ENCODE results near the gene RTRAF.

DNA sequence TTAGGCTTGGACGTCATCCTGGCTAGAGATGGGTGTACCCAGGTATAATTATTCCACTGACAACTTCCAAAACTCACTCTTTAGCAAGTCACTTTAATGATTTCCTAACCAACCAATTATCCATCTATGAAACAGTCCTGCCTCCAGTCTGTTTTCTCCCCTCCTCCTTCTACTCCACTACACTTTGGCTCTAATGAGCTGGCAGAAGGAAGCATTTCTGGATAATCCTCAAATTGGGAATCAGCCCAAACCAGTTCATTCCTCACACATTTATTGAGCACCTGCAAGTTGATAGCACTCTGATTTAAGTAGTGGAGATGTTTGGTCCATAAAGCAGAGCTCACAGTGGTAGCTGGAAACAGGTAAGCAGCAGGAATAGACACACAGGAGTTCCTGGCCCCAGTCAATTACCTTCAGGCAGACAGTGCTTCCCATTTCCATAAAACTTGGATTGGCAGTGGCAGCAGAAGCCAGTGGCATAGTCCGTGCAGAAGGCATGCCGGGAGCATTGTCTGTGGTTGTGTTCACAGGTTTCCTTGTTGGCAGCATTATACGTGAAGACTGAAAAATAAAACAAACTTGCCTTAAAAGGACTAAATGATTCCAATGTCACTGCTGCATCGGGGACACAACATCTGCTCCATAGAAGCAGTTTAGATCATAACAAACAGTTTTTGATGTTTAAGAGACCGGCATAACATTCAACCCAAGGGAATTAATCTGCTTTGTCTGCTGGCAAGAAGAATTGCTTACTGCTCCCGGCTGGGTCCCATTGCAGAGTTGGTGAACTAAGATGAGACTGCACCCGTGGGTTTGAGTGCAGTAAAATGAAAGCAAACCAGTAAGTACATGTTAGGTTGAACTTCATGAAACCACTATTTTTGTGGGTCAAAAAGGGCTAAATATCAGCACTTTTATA lies 53.3 kb downstream of the RTRAF start:
- no peak for TF ChIP-seq NRF1 (IDR thresholded peaks at IDR 0.05; ENCODE audit: low read depth, low read length)
- no peak for TF ChIP-seq YY1 (IDR thresholded peaks at IDR 0.05; ENCODE audit: low read depth, low read length)
- no peak for TF ChIP-seq POLR2A (IDR thresholded peaks at IDR 0.05; ENCODE audit: control extremely low read depth in 1 of 2, low read depth in 2 of 2, low read length in 2 of 2)
- TF ChIP-seq, protein P1, sequence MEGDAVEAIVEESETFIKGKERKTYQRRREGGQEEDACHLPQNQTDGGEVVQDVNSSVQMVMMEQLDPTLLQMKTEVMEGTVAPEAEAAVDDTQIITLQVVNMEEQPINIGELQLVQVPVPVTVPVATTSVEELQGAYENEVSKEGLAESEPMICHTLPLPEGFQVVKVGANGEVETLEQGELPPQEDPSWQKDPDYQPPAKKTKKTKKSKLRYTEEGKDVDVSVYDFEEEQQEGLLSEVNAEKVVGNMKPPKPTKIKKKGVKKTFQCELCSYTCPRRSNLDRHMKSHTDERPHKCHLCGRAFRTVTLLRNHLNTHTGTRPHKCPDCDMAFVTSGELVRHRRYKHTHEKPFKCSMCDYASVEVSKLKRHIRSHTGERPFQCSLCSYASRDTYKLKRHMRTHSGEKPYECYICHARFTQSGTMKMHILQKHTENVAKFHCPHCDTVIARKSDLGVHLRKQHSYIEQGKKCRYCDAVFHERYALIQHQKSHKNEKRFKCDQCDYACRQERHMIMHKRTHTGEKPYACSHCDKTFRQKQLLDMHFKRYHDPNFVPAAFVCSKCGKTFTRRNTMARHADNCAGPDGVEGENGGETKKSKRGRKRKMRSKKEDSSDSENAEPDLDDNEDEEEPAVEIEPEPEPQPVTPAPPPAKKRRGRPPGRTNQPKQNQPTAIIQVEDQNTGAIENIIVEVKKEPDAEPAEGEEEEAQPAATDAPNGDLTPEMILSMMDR (IDR thresholded peaks at IDR 0.05; ENCODE audit: control extremely low read depth in 1 of 3, insufficient read depth in 1 of 3, low read depth in 1 of 3, low read length in 3 of 3) = no peak
- no peak for TF ChIP-seq EZH2 (IDR thresholded peaks at IDR 0.05; ENCODE audit: low read depth, low read length, severe bottlenecking)
- TF ChIP-seq, protein P2, sequence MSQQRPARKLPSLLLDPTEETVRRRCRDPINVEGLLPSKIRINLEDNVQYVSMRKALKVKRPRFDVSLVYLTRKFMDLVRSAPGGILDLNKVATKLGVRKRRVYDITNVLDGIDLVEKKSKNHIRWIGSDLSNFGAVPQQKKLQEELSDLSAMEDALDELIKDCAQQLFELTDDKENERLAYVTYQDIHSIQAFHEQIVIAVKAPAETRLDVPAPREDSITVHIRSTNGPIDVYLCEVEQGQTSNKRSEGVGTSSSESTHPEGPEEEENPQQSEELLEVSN (IDR thresholded peaks at IDR 0.05) = no peak
- no peak for TF ChIP-seq GABPA (IDR thresholded peaks at IDR 0.05; ENCODE audit: borderline replicate concordance, insufficient read depth, low read length)
- TF ChIP-seq CBX5 (IDR thresholded peaks at IDR 0.05; ENCODE audit: low read depth, low read length) = no peak
- no peak for TF ChIP-seq SIN3A (conservative IDR thresholded peaks at IDR 0.05 in 1 of 2, IDR thresholded peaks at IDR 0.05 in 1 of 2; ENCODE audit: low read depth in 1 of 2, low read length in 2 of 2)
- no peak for TF ChIP-seq JUN (IDR thresholded peaks at IDR 0.05; ENCODE audit: low read depth, low read length)

All from H1 (cell line).